NT2/D1 (cell line): ENCODE data around the gene NMT2.

Experiments used
- DNase-seq: peaks from one replicate; pipeline ENCODE4 v3.0.0-alpha.2; 2011; ENCODE audit warnings: low read depth, low spot score
- H3K27me3 ChIP-seq: 2 replicates; pipeline ENCODE4 v1.6.0; 2011; ENCODE audit warnings: mild to moderate bottlenecking; ENCODE audit not compliant: insufficient read length, insufficient read depth
- H3K36me3 ChIP-seq: 2 replicates; pipeline ENCODE4 v1.6.1; 2011; ENCODE audit warnings: mild to moderate bottlenecking, low read length, mixed read lengths; ENCODE audit not compliant: insufficient read depth, insufficient read length
- H3K4me1 ChIP-seq: 2 replicates; pipeline ENCODE4 v1.5.1; 2011; ENCODE audit not compliant: insufficient read depth, insufficient read length
- H3K4me3 ChIP-seq: 2 replicates; pipeline ENCODE4 v1.5.1; 2011; ENCODE audit warnings: low read depth; ENCODE audit not compliant: insufficient read length
- H3K9ac ChIP-seq: 2 replicates; pipeline ENCODE4 v1.6.0; 2011; ENCODE audit warnings: low read depth; ENCODE audit not compliant: insufficient read length
- H3K9me3 ChIP-seq: 2 replicates; pipeline ENCODE4 v1.5.1; 2011; ENCODE audit warnings: mild to moderate bottlenecking, low read length; ENCODE audit not compliant: insufficient read depth
- SUZ12 ChIP-seq: IDR thresholded peaks from 2 replicates; pipeline ENCODE4 v1.6.1; 2011; ENCODE audit not compliant: insufficient read length, insufficient read depth; ENCODE audit errors: extremely low read depth
- YY1 ChIP-seq: IDR thresholded peaks from 2 replicates; pipeline ENCODE4 v1.6.1; 2011; ENCODE audit not compliant: insufficient read length, insufficient read depth
- ZNF274 ChIP-seq: IDR thresholded peaks from 2 replicates; pipeline ENCODE4 v1.6.1; 2011; ENCODE audit warnings: mild to moderate bottlenecking, low read depth, low read length

The NMT2 gene

DNA sequence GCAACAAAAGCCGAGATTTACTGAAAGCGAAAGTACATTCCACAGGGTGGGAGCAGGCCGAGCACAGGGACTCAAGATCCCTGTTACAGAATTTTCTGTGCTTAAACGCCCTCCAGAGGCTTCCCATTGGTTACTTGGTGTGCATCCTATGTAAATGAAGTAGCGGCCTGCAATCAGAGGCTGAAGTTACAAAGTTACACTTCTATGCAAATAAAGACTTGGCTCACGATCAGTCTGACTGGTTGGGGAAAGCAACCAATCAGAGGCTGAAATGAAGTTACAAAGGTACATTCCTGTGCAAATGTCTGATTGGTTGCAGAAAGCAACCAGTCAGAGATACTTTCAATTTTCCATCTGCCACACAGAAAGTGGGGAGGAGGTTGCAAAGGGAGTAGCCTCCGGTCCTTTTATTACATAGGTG, 84.0 kb downstream of the NMT2 start:
- Histone ChIP-seq H3K4me1 (peaks cover 4% of the 10 kb centered on the region), H3K9me3 (no peaks in the 10 kb centered on the region), H3K9ac (no peak overlapping the region), H3K27me3 (no peaks in the 10 kb centered on the region), H3K4me3 (no peak overlapping the region), H3K36me3 (no peaks in the 10 kb centered on the region)
- no peak for DNase-seq
- TF ChIP-seq YY1 (no peak), ZNF274 (no peak), SUZ12 (no peak)

DNA sequence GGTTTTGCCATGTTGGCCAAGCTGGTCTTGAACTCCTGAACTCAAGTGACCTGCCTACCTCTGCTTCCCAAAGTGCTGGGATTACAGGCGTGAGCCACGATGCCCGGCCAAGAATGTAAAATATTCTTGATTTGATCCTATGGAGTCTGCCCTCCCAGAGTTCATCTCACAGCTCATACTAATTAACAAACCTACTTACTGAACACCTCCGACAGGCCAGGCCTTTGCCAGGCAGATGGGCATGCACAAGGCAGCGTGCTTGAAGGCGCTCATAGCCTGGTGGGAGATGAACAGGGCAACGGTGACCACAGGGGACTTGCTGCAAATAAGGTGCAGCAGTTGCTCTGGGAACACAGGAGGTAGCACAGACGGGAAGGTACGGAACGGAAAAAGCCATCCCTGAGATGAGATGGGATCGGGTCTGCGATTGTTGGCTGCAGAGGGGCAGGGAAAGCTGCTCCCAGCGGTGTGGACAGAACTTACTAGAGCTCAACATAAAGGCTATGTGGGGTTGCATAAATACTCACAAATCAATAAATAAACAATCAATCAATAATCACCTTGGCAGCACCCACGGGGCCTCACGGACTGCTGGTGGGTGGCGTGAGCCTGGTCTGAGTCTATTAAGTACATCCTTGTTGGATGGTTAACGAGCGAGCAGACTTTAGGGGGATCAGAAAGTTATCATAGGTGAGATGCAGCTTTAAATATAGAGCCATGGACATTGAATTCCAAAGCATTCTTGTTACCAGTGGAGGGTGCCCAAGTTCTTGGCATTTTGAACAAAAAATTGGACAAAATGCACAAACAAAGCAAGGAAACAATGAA, 84.6 kb downstream of the NMT2 start:
- H3K36me3 ChIP-seq: no peaks in the 10 kb centered on the region
- no peak for DNase-seq
- H3K4me3 ChIP-seq: no peak overlapping the region

DNA sequence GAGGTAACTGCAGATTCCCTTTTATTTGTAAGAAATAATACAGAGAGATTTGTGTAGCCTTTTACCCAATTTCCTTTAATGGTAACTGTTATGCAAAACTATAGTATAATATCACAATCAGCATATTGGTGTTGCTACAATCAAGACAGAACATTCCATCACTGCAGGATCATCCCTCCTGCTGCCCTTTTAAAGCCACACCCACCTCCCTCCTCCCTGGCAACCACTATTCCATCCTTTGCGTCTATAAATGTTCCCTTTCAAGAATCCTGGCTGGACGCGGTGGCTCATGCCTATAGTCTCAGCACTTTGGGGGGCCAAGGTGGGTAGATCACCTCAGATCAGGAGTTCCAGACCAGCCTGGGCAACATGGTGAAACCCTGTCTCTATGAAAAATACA, 93.1 kb downstream of the NMT2 start:
- Histone ChIP-seq H3K36me3 (no peaks in the 10 kb centered on the region), H3K4me3 (no peak overlapping the region), H3K9ac (no peak overlapping the region), H3K9me3 (peaks cover 32% of the 10 kb centered on the region), H3K4me1 (no peaks in the 10 kb centered on the region), H3K27me3 (no peaks in the 10 kb centered on the region)
- TF ChIP-seq YY1 (no peak), ZNF274 (no peak), SUZ12 (no peak)
- DNase-seq: no peak

More for the DNA sequence above, 84.6 kb downstream of the NMT2 start:
- TF ChIP-seq SUZ12: no peak
- TF ChIP-seq ZNF274: no peak
- no peak for TF ChIP-seq YY1
- no peaks in the 10 kb centered on the region for H3K27me3 ChIP-seq
- H3K9ac ChIP-seq: no peak overlapping the region
- no peaks in the 10 kb centered on the region for H3K9me3 ChIP-seq
- H3K4me1 ChIP-seq: peaks cover 4% of the 10 kb centered on the region

DNA sequence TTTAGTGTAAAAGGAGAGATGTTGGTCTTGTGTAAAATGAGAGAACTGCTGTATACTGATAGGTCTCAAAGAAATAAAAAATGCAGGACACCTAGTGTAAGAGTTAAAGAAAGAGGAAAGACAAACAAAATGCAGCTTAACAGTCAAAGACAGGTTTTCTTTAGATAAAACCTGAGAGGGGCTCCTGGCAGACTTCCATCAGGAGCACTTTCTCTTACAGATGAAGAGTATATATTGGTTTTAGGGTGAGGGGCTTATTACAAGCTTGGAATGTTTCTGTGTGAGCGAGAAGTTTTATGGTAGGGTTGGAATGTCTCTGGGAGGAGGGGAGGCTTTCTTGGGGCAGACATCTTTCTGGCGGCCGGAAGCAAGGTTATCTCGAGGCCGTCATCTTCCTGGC, 96.1 kb downstream of the NMT2 start:
- TF ChIP-seq SUZ12 (no peak), ZNF274 (no peak), YY1 (no peak)
- H3K27me3 ChIP-seq: no peaks in the 10 kb centered on the region
- DNase-seq: no peak
- H3K9ac ChIP-seq: no peak overlapping the region
- peaks cover 32% of the 10 kb centered on the region for H3K9me3 ChIP-seq
- no peaks in the 10 kb centered on the region for H3K36me3 ChIP-seq
- H3K4me1 ChIP-seq: no peaks in the 10 kb centered on the region
- no peak overlapping the region for H3K4me3 ChIP-seq

DNA sequence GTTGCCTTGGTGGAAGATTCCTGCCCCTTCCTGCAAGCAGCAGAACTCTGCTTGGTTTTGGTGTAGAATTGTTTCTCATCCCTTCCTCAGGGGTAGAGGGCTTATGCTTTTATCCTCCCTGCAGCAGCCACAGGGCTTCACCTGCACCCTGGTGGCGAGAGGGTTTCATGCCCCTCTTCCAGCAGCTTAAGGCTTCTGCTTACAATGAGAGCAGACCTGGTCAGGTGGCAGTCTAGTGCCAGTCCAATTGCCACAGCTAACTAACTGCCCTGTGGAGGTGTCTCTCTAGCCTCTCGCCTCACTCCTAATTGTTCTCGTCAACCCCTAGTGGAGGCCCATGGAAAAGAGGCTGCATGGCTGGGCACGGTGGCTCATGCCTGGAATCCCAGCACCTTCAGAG, 99.3 kb downstream of the NMT2 start:
- H3K36me3 ChIP-seq: no peaks in the 10 kb centered on the region
- peaks cover 31% of the 10 kb centered on the region for H3K9me3 ChIP-seq
- no peak for DNase-seq
- TF ChIP-seq ZNF274: no peak
- no peak for TF ChIP-seq SUZ12
- no peak for TF ChIP-seq YY1
- no peaks in the 10 kb centered on the region for H3K27me3 ChIP-seq
- H3K4me3 ChIP-seq: no peak overlapping the region
- H3K9ac ChIP-seq: no peak overlapping the region
- H3K4me1 ChIP-seq: no peaks in the 10 kb centered on the region

DNA sequence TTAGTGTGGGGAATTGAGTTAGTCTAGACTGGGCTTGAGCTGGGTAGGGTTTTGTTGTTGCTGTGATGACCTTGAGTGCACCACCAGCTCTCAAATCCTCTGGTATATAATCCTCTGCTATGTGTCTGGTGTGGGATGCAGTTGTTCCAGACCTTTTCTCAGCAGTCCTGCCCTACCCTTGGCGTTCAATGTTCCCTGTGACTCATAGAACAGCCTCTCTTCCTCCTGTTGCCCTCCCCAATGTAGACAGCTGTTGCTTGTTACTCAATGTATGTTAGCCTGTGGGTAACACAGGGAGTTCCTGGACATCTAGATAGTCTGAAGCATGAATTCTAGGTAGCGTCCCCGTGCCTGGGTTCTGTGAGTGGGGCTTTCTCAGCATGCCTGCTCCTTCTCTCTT, 99.7 kb downstream of the NMT2 start:
- DNase-seq: no peak
- Histone ChIP-seq H3K27me3 (no peaks in the 10 kb centered on the region), H3K9me3 (peaks cover 26% of the 10 kb centered on the region), H3K36me3 (no peaks in the 10 kb centered on the region), H3K4me3 (no peak overlapping the region), H3K4me1 (no peaks in the 10 kb centered on the region), H3K9ac (no peak overlapping the region)
- TF ChIP-seq ZNF274 (no peak), YY1 (no peak), SUZ12 (no peak)

DNA sequence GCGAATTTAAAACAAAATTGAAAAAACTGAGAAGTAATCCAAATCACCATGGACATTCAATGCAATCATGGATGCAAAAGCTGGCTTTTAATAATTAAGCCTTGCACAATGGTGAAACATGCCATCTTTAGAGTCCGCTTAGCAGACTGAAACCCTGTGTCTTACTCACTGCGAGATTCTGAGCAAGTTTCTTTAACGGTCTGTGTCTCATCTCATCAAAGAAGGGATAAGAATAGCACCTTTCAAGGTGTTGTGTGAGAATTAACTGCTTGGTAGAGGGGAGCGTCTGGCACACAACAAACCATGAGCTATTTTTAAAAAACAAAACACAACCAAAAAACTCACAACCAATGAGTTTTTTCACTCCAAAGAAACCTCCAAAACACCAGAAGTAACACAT, 101.3 kb downstream of the NMT2 start:
- Histone ChIP-seq H3K9me3 (peaks cover 11% of the 10 kb centered on the region; the same call in 1 of the 2 replicates), H3K36me3 (no peaks in the 10 kb centered on the region), H3K4me1 (no peaks in the 10 kb centered on the region), H3K4me3 (no peak overlapping the region), H3K27me3 (no peaks in the 10 kb centered on the region), H3K9ac (no peak overlapping the region)
- no peak for DNase-seq
- TF ChIP-seq SUZ12 (no peak), ZNF274 (no peak), YY1 (no peak)
